Measurements from ENCODE around the gene PGAP3.

Gene PGAP3

GRCh38 chr17:39722965-39723848 is 35.4 kb upstream of the PGAP3 start:
- ChIA-PET CTCF (interaction anchor here (0.7 kb wide), 1 partner anchor 70 kb away, joined by 3 read pairs; no protein-coding TSS in a partner anchor), POLR2A (interaction anchor here (1.0 to 1.4 kb wide), 2 partner anchors 23 to 35 kb away, joined by 3 read pairs; partner anchors contain the start of gene PGAP3)
- H3K27ac ChIP-seq (ENCODE audit: extremely low read depth, low read depth, low read length): no peak overlapping the region
- H3K4me3 ChIP-seq (ENCODE audit: low read depth, low read length): no peak overlapping the region
- peaks cover 7 to 68% of the 10 kb centered on the region in 2 experiments; a peak in 2 of 3 replicates for H3K36me3 ChIP-seq (ENCODE audit: control insufficient read depth in 2 of 2, insufficient read depth in 1 of 2, low read length in 2 of 2)
- no peaks in the 10 kb centered on the region for H3K9me3 ChIP-seq (ENCODE audit: control insufficient read depth, insufficient read depth, low read depth, low read length)
- no peaks in the 10 kb centered on the region for H3K4me1 ChIP-seq (ENCODE audit: control insufficient read depth, insufficient read depth, low read length)
- TF ChIP-seq OSR2 (tag by site-specific recombination; IDR thresholded peaks at IDR 0.05) (no peak), ZNF112 (tag by site-specific recombination; IDR thresholded peaks at IDR 0.05) (no peak), PATZ1 (tag by site-specific recombination; IDR thresholded peaks at IDR 0.05) (0 out of 2 replicates have a peak, but pooled peaks have one; percentile 33), KLF9 (tag by site-specific recombination; IDR thresholded peaks at IDR 0.05; ENCODE audit: low read depth) (peak; percentile 91), ZNF10 (tag by site-specific recombination; IDR thresholded peaks at IDR 0.05) (peak; percentile 25; the same call in 1 of the 2 replicates), ZNF677 (tag by site-specific recombination; IDR thresholded peaks at IDR 0.05) (no peak), ZNF239 (tag by site-specific recombination; IDR thresholded peaks at IDR 0.05) (no peak), ZBTB10 (tag by site-specific recombination; IDR thresholded peaks at IDR 0.05) (no peak), ATF2 (tag by site-specific recombination; IDR thresholded peaks at IDR 0.05; ENCODE audit: low read depth) (no peak), GLIS1 (tag by site-specific recombination; IDR thresholded peaks at IDR 0.05) (no peak), KLF8 (tag by site-specific recombination; IDR thresholded peaks at IDR 0.05) (peak; percentile 40; the same call in 1 of the 2 replicates), ZFHX2 (tag by site-specific recombination; conservative IDR thresholded peaks at IDR 0.05) (peak; percentile 40), SP3 (tag by site-specific recombination; IDR thresholded peaks at IDR 0.05) (peak; percentile 36; the same call in 1 of the 2 replicates), ZNF223 (tag by site-specific recombination; IDR thresholded peaks at IDR 0.05) (no peak), SP2 (tag by site-specific recombination; IDR thresholded peaks at IDR 0.05) (peak; percentile 58), ZNF521 (tag by site-specific recombination; IDR thresholded peaks at IDR 0.05) (no peak), GLIS2 (tag by site-specific recombination; IDR thresholded peaks at IDR 0.05) (peak; percentile 66), EGR2 (tag by site-specific recombination; IDR thresholded peaks at IDR 0.05; ENCODE audit: low read depth) (0 out of 2 replicates have a peak, but pooled peaks have one; percentile 43), ZBTB48 (tag by site-specific recombination; IDR thresholded peaks at IDR 0.05) (no peak), ZNF518A (tag by site-specific recombination; conservative IDR thresholded peaks at IDR 0.05; ENCODE audit: low read depth) (no peak), ZNF837 (tag by site-specific recombination; IDR thresholded peaks at IDR 0.05) (no peak), ZNF16 (tag by site-specific recombination; IDR thresholded peaks at IDR 0.05; ENCODE audit: low read depth) (peak; percentile 84), ZBTB20 (tag by site-specific recombination; IDR thresholded peaks at IDR 0.05) (no peak), KLF1 (tag by site-specific recombination; IDR thresholded peaks at IDR 0.05) (peak; percentile 93)
- TF ChIP-seq, protein P1, sequence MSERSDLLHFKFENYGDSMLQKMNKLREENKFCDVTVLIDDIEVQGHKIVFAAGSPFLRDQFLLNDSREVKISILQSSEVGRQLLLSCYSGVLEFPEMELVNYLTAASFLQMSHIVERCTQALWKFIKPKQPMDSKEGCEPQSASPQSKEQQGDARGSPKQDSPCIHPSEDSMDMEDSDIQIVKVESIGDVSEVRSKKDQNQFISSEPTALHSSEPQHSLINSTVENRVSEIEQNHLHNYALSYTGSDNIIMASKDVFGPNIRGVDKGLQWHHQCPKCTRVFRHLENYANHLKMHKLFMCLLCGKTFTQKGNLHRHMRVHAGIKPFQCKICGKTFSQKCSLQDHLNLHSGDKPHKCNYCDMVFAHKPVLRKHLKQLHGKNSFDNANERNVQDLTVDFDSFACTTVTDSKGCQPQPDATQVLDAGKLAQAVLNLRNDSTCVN (tag by site-specific recombination; optimal IDR thresholded peaks at IDR 0.05): no peak

Data from HEK293 (cell line).